CD4-positive, alpha-beta T cell treated with Interferon alpha-2 for 1 hour (primary cell): ENCODE results near the gene SIRT6.
"Not testable (repeated sequence)": the region's sequence is repeated elsewhere in the genome, so short reads cannot be mapped to it uniquely, and the experiment has no call there.

Experiments used
- DNase-seq, 2 donors: peaks; one replicate each; pipeline ENCODE4 v3.0.0-alpha.2; 2020 to 2022

SIRT6 gene

DNA sequence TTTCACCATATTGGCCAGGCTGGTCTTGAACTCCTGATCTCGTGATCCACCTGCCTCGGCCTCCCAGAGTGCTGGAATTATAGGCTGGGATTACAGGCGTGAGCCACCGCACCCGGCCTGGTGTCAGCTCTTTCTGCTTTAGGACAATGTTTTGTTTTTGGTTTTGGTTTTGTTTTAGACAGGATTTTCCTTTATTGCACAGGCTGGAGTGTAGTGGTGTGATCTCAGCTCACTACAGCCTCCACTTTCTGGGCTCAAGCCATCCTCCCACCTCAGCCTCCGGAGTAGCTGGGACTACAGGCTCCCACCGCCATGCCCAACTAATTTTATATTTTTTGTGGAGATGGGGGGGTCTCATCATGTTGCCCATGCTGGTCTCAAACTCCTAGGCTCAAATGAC, 53.3 kb downstream of the SIRT6 start:
- DNase-seq: not testable (repeated sequence)

DNA sequence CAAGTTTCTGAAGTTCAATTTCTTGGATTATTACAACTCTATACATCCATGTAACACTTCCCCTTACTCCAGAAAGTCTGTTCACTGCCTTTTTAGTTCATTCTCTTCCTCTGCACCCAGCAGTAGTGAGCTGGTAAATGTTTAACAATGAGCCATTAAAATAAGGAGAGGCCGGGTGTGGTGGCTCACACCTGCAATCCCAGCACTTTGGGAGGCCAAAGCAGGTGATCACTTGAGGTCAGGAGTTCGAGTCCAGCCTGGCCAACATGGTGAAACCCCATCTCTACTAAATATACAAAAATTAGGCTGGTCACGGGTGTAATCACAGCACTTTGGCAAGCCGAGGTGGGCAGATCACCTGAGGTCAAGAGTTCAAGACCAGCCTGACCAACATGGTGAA, 55.0 kb downstream of the SIRT6 start:
- DNase-seq: not testable (repeated sequence)

DNA sequence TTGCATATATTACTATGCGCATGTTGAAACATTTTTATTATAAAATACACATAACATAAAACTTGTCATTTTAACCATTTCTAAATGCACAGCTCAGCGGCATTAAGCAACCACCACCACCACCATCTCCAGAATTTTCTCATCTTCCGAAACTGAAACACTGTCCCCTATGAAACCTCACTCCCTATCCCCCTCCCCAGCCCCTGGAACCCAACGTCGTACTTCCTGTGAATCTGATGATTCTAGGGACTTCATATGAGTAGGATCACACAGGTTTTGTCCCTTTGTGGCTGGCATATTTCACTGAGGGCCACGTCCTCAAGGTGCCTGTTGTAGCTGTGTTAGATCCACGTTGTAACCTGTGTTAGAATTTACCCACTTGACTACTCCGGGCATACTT, 57.7 kb downstream of the SIRT6 start:
- no peak for DNase-seq
